DND-41 (cell line): ENCODE data around the gene FAAP100.

ENCODE experiments used
- CTCF ChIP-seq: IDR thresholded peaks from 2 replicates; pipeline ENCODE4 v1.5.1; 2012; ENCODE audit warnings: borderline replicate concordance, low read length, moderate library complexity, mild to moderate bottlenecking; ENCODE audit not compliant: poor library complexity, severe bottlenecking; ENCODE audit errors: extremely low read depth
- EZH2 ChIP-seq: IDR thresholded peaks from 3 replicates; pipeline ENCODE4 v1.6.1; 2012; ENCODE audit warnings: borderline replicate concordance, low read depth, mild to moderate bottlenecking, moderate library complexity, low read length, inconsistent platforms; ENCODE audit not compliant: severe bottlenecking

GRCh38 chr17:81558941-81559806 lies 7.0 kb upstream of the FAAP100 start:
- TF ChIP-seq CTCF (no peak), EZH2 (no peak)
